Measurements from ENCODE around the gene ARMH4. TPM values are rescaled to one million over a fixed set of nuclear protein-coding genes. Genes with fewer than 3 reads are reported as not detected.

The ARMH4 gene
- total RNA-seq, 1 experiment from 2014 or later = 42.6 TPM

DNA sequence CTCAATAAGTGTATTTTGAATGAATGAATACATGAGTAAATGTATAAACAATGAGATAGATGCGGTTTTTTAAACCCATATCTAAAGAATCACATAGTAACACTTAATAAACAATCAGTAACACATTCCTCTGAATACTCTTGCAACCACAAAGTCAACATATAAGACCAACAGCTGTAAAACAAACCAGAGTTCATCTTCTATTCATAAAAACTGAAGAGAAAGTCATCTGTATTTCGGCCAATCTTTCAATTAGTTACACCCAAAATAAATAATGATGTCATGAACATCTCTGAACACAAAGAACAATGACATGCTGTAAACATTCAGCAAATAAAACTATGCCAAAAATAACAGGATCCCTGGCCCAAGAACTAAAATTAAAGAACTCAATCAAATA lies 47.2 kb downstream of the ARMH4 start:
- Histone ChIP-seq H3K56ac (ENCODE audit: insufficient read length, low read depth, low read length) (no peak overlapping the region), H3K23ac (ENCODE audit: insufficient read length, low read depth, low read length) (no peak overlapping the region), H2BK5ac (ENCODE audit: insufficient read length, low read length) (no peak overlapping the region), H4K20me1 (ENCODE audit: control insufficient read depth, insufficient read depth, insufficient read length) (no peaks in the 10 kb centered on the region), H2AK5ac (ENCODE audit: insufficient read length, low read length) (no peak overlapping the region), H2BK15ac (ENCODE audit: low read depth, low read length) (no peak overlapping the region), H3K9ac (ENCODE audit: extremely low read depth, insufficient read length, low read length) (no peak overlapping the region), H3K14ac (ENCODE audit: insufficient read depth, low read length) (no peak overlapping the region), H3K4me2 (ENCODE audit: insufficient read depth, insufficient read length, low read length) (no peak overlapping the region), H3T11ph (ENCODE audit: low read length) (no peak overlapping the region), H4K5ac (ENCODE audit: insufficient read length, low read depth, low read length) (no peak overlapping the region), H3K79me2 (ENCODE audit: insufficient read depth, low read length) (no peaks in the 10 kb centered on the region), H2BK20ac (ENCODE audit: low read depth, low read length, poor library complexity, severe bottlenecking) (no peak overlapping the region), H3K4ac (ENCODE audit: low read depth, low read length) (no peak overlapping the region), H3K27me3 (ENCODE audit: insufficient read depth, low read length) (no peaks in the 10 kb centered on the region), H3K9me3 (ENCODE audit: control insufficient read depth, low read depth, low read length) (no peaks in the 10 kb centered on the region), H2BK120ac (ENCODE audit: low read depth, low read length, poor library complexity, severe bottlenecking) (no peak overlapping the region), H4K91ac (ENCODE audit: insufficient read length, low read depth, low read length) (no peak overlapping the region), H2AFZ (ENCODE audit: low read length) (no peak overlapping the region), H3K4me1 (ENCODE audit: insufficient read depth, low read length) (no peaks in the 10 kb centered on the region; the same call in 1 of the 2 replicates), H2BK12ac (ENCODE audit: insufficient read length, low read depth, low read length) (no peak overlapping the region), H4K8ac (replicated peaks; ENCODE audit: insufficient read length, low read depth, low read length) (no peak overlapping the region), H3K79me1 (ENCODE audit: insufficient read depth, low read depth, low read length, poor library complexity, severe bottlenecking) (no peaks in the 10 kb centered on the region), H3K23me2 (ENCODE audit: insufficient read length, low read depth, low read length, poor library complexity, severe bottlenecking) (no peaks in the 10 kb centered on the region), H3K27ac (ENCODE audit: insufficient read length, low read depth, low read length) (no peak overlapping the region), H3K18ac (ENCODE audit: insufficient read length, low read depth, low read length) (no peak overlapping the region)
- Mint-ChIP-seq H3K4me1 (no peaks in the 10 kb centered on the region), H3K4me3 (no peak overlapping the region), H3K9me3 (no peaks in the 10 kb centered on the region), H3K27ac (no peak overlapping the region), H3K27me3 (ENCODE audit: low read depth) (no peaks in the 10 kb centered on the region), H3K36me3 (ENCODE audit: insufficient read depth in 1 of 3, low read depth in 3 of 3) (no peaks in the 10 kb centered on the region)
- DNase-seq = no peak
- TF ChIP-seq, protein P1, sequence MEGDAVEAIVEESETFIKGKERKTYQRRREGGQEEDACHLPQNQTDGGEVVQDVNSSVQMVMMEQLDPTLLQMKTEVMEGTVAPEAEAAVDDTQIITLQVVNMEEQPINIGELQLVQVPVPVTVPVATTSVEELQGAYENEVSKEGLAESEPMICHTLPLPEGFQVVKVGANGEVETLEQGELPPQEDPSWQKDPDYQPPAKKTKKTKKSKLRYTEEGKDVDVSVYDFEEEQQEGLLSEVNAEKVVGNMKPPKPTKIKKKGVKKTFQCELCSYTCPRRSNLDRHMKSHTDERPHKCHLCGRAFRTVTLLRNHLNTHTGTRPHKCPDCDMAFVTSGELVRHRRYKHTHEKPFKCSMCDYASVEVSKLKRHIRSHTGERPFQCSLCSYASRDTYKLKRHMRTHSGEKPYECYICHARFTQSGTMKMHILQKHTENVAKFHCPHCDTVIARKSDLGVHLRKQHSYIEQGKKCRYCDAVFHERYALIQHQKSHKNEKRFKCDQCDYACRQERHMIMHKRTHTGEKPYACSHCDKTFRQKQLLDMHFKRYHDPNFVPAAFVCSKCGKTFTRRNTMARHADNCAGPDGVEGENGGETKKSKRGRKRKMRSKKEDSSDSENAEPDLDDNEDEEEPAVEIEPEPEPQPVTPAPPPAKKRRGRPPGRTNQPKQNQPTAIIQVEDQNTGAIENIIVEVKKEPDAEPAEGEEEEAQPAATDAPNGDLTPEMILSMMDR (conservative IDR thresholded peaks at IDR 0.05) = no peak
- no CpG with 5 or more reads among the region's 2 CpGs for WGBS (ENCODE audit: extremely low coverage, insufficient read length, low lambda C conversion rate)

Data from H9 (cell line).